A549 treated with ZK216348 at 1 μM for 4 hours (cell line): ENCODE data around the gene NEURL4. TPM values are rescaled to one million over a fixed set of nuclear protein-coding genes. Genes with fewer than 3 reads are reported as not detected.

Source experiments
- total RNA-seq: library from RNA; stranded (reverse); fragments of 200-300 nt; extraction: Qiagen RNA extraction; gene quantifications from 5 replicates; pipeline ENCODE4 v1.2.3, GENCODE V29; 2022; ENCODE audit warnings: low read depth

NEURL4 gene
- total RNA-seq: 17.1 to 38.9 TPM (median 32.2 TPM) in 5 replicates

DNA sequence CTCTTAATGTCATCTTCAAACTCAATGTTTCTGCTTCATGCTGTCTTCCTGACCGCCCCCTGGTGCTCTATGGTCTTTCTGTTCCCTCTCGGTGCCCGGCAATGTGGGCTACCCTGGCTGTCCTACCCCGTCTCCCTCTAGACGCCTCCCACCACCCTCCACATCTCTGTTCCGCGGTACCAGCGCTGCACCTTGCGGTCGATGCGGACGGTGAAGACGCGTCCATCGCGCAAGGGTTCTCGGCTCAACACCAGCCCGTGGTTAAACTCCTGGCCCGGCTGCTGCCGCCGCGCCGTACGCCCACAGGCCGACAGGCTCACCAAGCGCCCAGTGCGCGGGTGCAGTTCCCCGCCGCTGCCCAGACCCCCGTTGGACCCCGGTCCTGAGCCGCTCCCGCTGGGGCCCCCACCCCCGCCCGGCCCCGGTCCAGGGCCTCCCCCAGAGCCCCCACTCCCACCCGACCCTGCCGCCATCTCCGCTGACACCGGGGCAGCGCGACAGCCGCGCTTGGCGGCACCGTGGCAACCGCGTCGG, at the start of gene NEURL4:
Gene NEURL4 (minus strand): TSS at position 496 of the 534 bp plus-strand sequence. CDS start 23 bp downstream, at position 473.

DNA sequence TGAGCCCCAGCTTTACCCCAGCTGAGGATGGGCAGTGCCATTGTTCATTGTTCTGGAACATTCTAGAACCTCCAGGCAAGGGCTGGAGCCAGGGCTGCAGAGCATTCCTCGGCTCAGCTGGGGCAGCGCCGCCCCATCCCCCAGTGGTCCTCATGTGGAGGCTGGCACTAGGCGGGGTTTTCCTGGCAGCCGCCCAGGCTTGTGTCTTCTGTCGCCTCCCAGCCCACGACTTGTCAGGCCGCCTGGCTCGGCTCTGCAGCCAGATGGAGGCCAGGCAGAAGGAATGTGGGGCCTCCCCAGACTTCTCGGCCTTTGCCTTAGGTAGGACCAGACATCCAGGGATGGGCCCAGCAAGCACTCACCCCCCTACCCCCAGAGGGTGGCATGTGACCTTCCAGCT, 25.9 kb upstream of the NEURL4 start, which contains the start of gene TMEM95:
Gene TMEM95 (plus strand): TSS at position 104 of the 400 bp plus-strand sequence. CDS start 49 bp downstream, at position 153.

DNA sequence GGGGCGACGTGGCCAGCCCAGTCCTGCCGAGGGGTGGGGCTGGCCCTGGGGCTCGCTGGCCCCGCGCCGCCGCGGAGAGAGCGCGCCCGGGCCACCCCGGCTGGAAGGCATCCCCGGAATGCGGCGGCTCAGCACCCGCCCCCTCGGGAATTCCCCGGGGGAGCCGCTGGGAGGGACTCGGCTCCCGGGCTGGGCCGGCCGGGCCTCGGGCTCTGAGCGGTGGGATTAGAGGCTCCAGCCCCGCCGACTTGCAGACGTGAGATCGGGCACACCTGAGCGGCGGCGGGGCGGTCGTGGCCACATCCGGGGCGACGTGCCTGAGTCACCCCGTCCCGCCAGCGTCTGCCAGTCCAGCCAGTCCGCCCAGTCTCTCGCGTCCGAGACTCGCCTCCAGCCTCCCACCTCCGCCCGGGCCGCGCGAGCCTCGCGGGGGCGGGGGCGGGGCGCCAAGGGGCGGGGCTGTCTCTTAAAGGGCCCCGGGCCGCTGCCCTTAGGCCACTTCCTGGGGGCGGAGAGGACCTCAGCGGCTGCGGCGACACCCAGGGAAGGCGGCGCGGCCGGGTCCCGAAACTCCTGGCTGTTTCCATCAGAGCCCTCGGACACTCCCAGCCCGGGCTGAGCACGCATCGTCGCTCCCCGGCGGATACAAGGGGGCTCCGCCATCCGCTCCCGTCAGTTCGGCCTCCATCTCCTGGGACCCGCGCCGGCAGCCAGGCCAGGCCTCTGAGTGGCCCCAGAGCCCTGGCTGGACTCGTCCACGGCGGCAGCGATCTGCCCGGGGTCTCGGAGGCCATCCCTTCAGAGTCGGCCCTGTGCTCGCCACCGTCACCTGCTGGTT, 22.7 kb upstream of the NEURL4 start, which contains the start of gene KCTD11:
Gene KCTD11 (plus strand): TSS at position 498 of the 838 bp plus-strand sequence.

DNA sequence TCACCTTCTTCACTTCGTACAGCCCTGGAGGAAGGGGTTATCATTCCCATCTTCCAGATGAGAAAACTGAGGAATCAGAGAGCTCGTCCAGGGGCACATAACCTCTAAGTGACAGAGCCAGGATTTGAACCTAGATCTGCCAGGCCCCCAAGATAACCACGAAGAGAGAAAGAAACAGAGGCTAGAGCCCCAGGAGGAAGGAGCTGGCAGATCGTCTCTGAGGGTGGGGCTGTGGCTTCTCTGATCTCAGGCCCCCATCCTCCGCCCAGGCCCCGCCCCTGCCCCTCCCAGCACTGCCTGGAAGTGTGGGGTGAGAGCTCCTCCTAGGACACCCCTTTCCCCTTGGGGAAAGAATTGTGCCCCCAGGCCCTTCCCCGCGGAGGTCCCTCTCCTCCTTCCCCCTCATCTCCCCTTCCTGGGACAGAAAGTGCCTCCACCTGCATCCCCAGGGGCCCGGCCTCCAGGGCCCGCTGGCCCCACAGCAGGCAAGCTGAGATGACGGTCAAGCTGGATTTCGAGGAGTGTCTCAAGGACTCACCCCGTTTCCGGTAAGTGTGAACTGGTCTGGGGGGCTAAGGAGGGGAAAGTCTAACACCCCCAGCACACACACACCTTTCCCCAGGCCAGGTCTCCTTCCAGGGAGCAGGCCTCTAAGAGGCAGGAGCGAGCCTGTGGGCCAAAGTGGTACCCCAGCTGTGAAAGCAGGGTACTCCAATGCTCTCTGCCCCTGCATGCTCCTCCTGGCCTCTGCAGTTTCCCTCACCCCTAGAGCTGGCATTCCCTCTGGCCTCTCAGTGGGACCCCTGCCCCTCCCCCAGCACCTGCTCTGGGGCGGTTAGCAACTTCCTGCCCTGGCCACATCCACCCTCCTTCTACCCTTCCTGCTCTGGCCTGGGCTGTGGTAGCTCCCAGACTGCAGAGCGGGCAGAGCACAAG, 7.4 kb upstream of the NEURL4 start, which contains the start of gene ACAP1:
Gene ACAP1 (plus strand): TSS at position 290 of the 936 bp plus-strand sequence. CDS start 206 bp downstream, at position 496.

DNA sequence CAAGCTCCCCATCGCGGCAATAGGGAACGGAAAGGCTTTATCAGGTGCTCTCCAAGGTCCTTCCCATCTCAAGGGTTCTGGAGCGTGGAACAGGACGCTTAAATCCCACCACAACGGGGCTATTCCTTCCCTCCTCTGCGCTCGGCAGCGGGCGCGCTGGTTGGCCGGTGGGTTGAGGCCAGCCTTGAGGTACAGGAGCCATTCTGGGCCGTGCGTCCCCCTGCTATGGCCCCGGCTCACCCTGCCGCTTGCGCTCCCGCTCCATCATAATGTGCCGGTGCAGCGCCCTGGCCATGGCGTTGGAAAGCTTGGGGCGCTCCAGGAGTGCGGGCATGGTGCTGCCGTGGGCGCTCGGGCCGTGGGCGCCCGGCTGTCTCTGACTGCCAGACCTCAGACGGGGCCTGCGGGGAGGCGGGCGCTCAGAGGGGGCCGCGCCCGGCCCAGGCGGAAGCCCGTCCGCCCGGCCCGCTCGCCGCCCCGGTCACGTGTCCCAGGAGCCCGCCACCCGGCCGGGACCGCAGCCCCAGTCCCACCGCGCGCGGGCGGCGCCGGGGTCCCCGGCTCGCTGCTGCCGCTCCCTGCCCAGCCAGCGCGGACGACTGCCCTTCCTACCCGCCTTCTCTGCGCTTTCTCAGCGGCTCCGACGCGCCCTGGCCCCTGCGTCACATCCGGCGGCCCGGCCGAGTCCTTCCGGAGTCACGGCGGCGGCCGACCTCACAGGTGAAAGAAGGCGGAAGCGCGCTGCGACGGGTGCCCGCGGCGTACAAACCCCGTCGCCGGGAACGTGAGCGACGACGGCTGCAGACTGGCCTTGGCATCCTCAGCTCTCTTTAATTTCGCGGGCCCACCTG, 14.2 kb downstream of the NEURL4 start, which contains the start of gene GPS2:
Gene GPS2 (minus strand): TSS at position 642 of the 851 bp plus-strand sequence. CDS start 308 bp downstream, at position 334.

DNA sequence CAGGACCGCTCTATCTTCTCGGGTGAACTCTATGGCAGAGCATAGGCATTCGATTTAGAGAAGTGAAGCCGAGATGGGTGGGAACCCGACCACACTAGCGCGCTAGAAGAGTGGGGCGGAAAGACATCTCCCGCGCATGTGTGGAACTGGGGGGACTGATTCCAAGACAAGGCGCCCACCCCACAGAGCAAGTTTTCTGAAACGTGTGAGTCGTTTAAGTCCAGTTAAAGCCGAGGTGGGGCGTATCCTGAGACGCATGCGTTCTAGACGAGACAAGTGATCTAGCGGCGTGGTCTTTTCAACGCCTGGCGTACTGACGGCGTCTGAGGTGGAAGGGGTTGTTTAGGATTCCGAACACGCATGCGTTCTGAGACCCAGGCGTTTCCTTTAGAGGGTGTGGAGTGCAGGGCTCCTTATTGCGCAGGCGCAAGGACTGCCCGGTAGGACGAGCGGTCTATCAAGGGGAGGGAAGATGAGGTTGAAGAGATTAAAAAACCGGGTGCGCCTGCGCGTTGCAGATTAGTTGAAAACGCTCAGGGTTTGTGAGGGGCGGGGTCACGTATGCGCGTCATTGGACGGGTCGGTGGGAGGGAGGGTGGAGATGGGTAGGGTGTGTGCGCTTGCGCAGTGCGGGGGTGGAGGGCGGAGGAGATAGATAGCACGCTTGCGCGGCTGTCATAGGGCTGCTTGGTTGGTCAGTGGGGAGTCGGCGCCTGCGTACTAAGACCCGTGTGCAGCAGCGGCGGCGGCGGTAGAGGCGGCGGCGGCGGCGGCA, 22.0 kb downstream of the NEURL4 start, which contains the start of gene EIF5A:
Gene EIF5A (plus strand): TSS at position 718 of the 775 bp plus-strand sequence. CDS start 2,008 bp downstream, outside the sequence.

DNA sequence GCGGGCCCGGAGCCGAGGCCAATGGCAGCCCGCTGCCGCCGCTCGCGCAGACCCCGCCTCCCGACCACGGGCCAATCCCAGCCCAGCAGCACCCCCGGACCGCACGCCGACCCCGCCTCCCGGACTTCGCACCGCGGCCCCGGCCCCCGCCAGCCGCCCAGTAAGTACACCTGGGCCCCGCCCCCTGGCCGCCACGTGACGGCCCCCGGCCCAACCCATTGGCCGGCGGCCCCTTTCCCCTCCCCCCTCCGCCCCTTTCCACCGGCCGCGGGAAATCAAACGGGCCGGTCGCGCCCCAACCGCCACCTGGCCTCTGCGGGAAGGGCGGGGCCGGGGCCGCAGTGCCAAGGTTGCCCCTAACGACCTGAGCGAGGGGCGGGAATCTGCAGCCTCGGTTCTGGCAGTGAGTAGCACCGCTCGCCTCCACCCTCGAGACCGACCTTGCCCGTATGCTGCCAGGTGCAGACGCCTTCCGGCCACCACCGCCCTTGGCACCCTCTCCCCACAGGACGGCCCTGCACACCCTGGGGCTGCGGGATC, 34.5 kb downstream of the NEURL4 start, which contains the start of gene YBX2:
Gene YBX2 (minus strand): TSS at position 26 of the 540 bp plus-strand sequence. CDS start 139 bp downstream, outside the sequence.

DNA sequence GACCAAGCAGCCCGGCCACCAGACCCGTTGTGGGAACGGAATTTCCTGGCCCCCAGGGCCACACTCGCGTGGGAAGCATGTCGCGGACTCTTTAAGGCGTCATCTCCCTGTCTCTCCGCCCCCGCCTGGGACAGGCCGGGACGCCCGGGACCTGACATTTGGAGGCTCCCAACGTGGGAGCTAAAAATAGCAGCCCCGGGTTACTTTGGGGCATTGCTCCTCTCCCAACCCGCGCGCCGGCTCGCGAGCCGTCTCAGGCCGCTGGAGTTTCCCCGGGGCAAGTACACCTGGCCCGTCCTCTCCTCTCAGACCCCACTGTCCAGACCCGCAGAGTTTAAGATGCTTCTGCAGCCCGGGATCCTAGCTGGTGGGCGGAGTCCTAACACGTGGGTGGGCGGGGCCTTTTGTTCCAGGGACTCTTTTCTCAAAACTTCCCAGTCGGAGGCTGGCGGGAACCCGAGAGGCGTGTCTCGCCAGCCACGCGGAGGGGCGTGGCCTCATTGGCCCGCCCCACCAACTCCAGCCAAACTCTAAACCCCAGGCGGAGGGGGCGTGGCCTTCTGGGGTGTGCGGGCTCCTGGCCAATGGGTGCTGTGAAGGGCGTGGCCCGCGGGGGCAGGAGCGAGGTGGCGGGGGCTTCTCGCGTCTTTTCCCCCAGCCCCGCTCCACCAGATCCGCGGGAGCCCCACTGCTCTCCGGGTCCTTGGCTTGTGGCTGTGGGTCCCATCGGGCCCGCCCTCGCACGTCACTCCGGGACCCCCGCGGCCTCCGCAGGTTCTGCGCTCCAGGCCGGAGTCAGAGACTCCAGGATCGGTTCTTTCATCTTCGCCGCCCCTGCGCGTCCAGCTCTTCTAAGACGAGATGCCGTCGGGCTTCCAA, 47.8 kb downstream of the NEURL4 start, which contains the start of gene SLC2A4:
Gene SLC2A4 (plus strand): TSS at position 645 of the 879 bp plus-strand sequence. CDS start 217 bp downstream, at position 862.

Other genes starting within 250 kb of the NEURL4 start
- gene CLEC10A, start 249.1 kb downstream of the NEURL4 start, total RNA-seq: not detected in 5 replicates
- 0.17 TPM in 1 of 5 replicates, not detected in the others for gene ASGR2, start 214.5 kb downstream of the NEURL4 start, total RNA-seq
- gene ASGR1, start 150.0 kb downstream of the NEURL4 start, total RNA-seq: 0.69 to 2.2 TPM (median 1.1 TPM) in 5 replicates
- gene DLG4, start 109.5 kb downstream of the NEURL4 start, total RNA-seq: 5.1 to 8.9 TPM (median 7.9 TPM) in 5 replicates
- gene ACADVL, start 109.4 kb downstream of the NEURL4 start, total RNA-seq: 303 to 481 TPM (median 423 TPM) in 5 replicates
- gene DVL2, start 94.8 kb downstream of the NEURL4 start, total RNA-seq: 23.8 to 44.5 TPM (median 38.9 TPM) in 5 replicates
- 82.5 to 108 TPM (median 92.1 TPM) in 5 replicates for gene PHF23, start 89.9 kb downstream of the NEURL4 start, total RNA-seq
- gene GABARAP, start 86.9 kb downstream of the NEURL4 start, total RNA-seq: 646 to 813 TPM (median 659 TPM) in 5 replicates
- 216 to 257 TPM (median 229 TPM) in 5 replicates for gene CTDNEP1, start 77.6 kb downstream of the NEURL4 start, total RNA-seq
- gene ELP5, start 77.1 kb downstream of the NEURL4 start, total RNA-seq: 101 to 153 TPM (median 123 TPM) in 5 replicates
- 0.29 to 2.9 TPM (median 1.6 TPM) in 5 replicates for gene CLDN7, start 66.9 kb downstream of the NEURL4 start, total RNA-seq
- gene SLC2A4, start 47.6 kb downstream of the NEURL4 start, total RNA-seq: 0.20 to 0.42 TPM (median 0.27 TPM) in 5 replicates
- gene YBX2, start 34.7 kb downstream of the NEURL4 start, total RNA-seq: 0.19 to 0.84 TPM (median 0.47 TPM) in 5 replicates
- 1,510 to 1,758 TPM (median 1,707 TPM) in 5 replicates for gene EIF5A, start 21.7 kb downstream of the NEURL4 start, total RNA-seq
- 96.6 to 116 TPM (median 107 TPM) in 5 replicates for gene GPS2, start 14.0 kb downstream of the NEURL4 start, total RNA-seq
- gene ACAP1, start 7.2 kb upstream of the NEURL4 start, total RNA-seq: 2.9 to 5.3 TPM (median 3.1 TPM) in 5 replicates
- gene KCTD11, start 22.8 kb upstream of the NEURL4 start, total RNA-seq: 10.1 to 14.9 TPM (median 13.1 TPM) in 5 replicates
- gene TMEM95, start 25.8 kb upstream of the NEURL4 start, total RNA-seq: not detected in 5 replicates
- 1.3 to 1.9 TPM (median 1.8 TPM) in 5 replicates for gene TNK1, start 51.8 kb upstream of the NEURL4 start, total RNA-seq
- gene PLSCR3, start 65.2 kb upstream of the NEURL4 start, total RNA-seq: 29.3 to 48.8 TPM (median 39.6 TPM) in 5 replicates
- gene TMEM256, start 74.8 kb upstream of the NEURL4 start, total RNA-seq: 179 to 229 TPM (median 210 TPM) in 5 replicates
- 11.6 to 21.8 TPM (median 19.1 TPM) in 5 replicates for gene NLGN2, start 78.5 kb upstream of the NEURL4 start, total RNA-seq
- gene SPEM1, start 91.0 kb upstream of the NEURL4 start, total RNA-seq: not detected in 5 replicates
- not detected in 5 replicates for gene SPEM2, start 96.3 kb upstream of the NEURL4 start, total RNA-seq
- gene SPEM3, start 99.5 kb upstream of the NEURL4 start, total RNA-seq: not detected in 5 replicates
- gene TMEM102, start 106.1 kb upstream of the NEURL4 start, total RNA-seq: 9.4 to 14.9 TPM (median 13.7 TPM) in 5 replicates
- gene FGF11, start 110.2 kb upstream of the NEURL4 start, total RNA-seq: 0.99 to 1.7 TPM (median 1.0 TPM) in 5 replicates
- gene CHRNB1, start 115.7 kb upstream of the NEURL4 start, total RNA-seq: 6.9 to 9.9 TPM (median 9.7 TPM) in 5 replicates
- 18.5 to 27.9 TPM (median 24.6 TPM) in 5 replicates for gene ZBTB4, start 150.3 kb upstream of the NEURL4 start, total RNA-seq
- gene SLC35G6, start 152.1 kb upstream of the NEURL4 start, total RNA-seq: not detected in 5 replicates
- 47.9 to 98.5 TPM (median 85.3 TPM) in 5 replicates for gene POLR2A, start 155.0 kb upstream of the NEURL4 start, total RNA-seq
- gene TNFSF12, start 219.7 kb upstream of the NEURL4 start, total RNA-seq: 7.8 to 14.5 TPM (median 12.5 TPM) in 5 replicates
- gene TNFSF13, start 229.4 kb upstream of the NEURL4 start, total RNA-seq: 0.09 to 1.5 TPM (median 0.57 TPM) in 5 replicates
- 96.5 to 108 TPM (median 105 TPM) in 5 replicates for gene SENP3, start 232.6 kb upstream of the NEURL4 start, total RNA-seq